KG1 (cell line): Measurements from ENCODE around the gene CLHC1.

Experiments used
- DNase-seq: peaks from one replicate; lab custom pipeline; 2025; lab: John Stamatoyannopoulos, UW

Gene CLHC1

DNA sequence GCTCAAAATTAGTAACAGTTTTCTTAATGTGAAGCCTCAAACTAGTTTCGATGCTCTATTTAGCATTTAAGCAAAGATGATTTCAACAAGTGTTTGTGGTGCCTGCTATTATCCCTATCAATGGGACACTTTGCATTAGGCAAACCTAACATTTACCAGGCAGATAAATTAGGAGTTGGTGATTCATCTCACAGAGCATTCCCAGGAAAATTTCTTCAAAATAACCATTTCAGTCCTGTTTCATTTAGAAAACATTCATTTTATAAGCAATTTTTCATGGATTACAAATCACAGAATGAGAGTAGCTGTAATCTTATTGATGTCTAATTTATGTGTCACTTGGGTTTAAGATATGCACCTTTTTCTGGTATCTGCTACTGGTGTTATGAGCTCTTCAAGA lies 62.7 kb downstream of the CLHC1 start:
- no peak for DNase-seq

DNA sequence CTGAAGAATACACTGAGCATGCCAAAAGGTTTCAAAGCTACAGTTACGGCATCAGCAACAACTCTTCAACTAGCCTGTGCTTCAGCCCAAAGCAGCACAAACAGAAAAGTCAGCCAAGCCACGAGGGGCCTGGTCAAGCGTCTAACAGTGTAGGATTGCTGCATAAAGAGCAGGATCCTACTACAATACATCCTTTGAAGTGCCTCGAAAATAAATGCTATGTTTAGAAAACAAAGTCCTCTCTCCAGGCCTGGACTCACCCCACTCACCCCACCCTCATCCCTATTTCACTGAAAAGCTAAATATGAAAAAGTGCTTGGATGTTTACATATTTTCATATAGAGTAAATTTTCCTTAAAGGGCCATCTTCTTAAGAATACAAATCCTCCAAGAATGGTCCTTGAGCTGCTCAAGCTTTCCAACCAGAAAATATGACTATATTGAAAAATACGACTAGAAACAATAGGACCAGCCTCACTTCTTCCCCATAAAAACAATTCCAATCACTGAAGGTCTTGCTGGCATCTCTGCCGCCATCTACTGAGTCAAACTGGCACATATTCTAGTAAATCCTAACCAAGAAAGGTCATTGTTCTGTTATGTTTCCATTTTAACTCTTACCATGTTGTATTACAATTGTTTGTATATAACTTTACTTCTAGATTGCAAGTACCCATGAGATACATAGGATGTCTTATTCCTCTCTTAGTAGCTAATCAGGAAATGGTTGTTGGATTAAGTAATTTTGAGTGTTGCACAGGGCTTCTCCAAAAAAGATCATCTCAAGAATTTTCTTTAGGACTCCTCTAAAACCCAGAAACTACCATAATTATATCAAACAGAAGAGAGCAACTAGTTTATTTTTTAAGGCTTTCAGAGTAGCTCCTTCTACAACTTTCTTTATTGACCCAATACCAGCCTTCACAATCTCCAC lies 63.6 kb downstream of the CLHC1 start:
- peak; percentile 9 for DNase-seq

DNA sequence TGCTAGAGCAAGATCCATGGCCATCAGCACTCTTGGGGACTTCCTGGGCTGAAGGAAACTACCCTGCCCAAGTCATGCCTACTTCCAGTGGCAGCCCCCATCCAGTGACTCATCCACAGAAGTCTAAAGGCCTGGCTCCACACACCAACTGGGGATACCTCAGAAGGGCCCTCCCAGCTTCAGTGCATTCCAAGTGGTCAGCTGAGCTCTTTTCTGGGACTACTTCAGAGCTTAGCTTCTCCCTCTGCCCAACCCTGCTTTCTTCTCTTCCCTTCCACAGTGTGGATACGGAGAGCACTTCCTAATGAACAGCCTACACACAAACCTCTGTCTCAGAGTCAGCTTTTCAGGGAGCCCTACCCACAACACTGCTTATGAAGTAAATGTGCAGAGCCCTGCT lies 66.5 kb downstream of the CLHC1 start:
- no peak for DNase-seq

DNA sequence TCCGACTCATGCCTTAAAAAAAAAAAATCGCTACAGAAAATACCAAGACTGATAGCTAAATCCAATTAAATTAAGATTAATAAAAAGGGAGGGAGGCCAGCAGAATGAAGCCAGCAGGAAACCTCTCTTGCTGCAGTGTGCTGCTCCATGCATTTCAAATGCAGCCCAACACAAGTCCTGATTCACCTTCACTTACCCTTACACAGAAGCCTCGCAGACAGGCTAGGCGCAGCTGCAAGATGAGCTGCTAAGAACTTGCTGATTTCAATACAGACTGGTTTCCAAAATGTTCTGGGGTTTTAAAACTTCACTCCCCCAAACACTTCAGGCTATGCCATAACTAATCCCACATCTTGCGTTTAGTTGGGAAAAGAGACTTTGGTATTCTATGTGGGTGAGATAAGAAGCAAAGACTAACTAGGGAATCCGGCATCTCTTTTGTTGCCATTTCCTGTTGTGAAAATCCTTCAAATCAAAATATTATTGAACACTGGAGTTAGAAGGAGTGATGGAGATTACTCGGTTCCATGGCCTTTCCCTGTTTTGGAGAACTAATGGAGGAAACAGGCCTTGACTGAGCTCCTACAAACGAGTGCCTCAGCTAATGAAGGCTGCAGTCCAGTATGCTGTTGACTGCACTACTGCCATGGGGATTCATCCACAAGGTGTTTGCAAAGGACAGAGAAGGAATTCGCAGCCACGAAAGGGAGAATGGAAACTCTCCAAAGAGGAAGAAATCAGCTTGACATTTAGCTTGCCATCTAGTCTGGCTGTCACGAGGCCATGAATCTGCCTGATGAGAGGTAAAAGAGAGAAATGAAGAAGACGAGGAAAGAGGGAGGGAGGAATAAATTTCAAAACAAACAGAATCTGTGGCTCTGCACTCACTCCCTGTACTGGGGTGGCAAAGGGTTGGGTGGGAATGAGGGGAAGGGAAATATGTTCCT lies 67.3 kb downstream of the CLHC1 start:
- DNase-seq = no peak

GRCh38 chr2:55163941-55164390 lies 68.1 kb downstream of the CLHC1 start:
- DNase-seq = no peak

DNA sequence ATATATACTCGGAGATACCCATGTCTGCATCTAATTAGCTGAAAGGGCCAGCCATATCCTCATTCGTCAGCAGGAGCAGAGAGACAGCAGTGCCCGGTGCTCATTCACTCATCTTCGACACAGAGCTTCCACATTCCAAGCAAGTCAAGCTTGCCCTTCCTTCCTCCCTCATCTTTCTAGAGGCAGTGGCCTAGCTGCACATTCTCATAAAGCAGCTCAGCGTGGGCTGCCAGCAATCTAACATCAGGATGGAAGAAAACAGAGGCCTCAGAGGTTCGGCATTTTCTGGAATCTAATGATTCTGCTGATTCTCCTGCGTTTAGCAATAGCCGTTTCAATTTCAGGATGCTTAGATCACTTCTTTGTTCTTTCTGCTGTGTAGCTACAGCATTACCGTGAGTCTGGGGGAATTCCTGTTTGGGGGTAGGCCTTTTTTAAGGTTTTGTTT lies 68.8 kb downstream of the CLHC1 start:
- no peak for DNase-seq

GRCh38 chr2:55162284-55163006 lies 69.6 kb downstream of the CLHC1 start:
- DNase-seq = no peak

- no peak for DNase-seq
Measured at GRCh38 chr2:55161295-55162210, 70.5 kb downstream of the CLHC1 start.

DNA sequence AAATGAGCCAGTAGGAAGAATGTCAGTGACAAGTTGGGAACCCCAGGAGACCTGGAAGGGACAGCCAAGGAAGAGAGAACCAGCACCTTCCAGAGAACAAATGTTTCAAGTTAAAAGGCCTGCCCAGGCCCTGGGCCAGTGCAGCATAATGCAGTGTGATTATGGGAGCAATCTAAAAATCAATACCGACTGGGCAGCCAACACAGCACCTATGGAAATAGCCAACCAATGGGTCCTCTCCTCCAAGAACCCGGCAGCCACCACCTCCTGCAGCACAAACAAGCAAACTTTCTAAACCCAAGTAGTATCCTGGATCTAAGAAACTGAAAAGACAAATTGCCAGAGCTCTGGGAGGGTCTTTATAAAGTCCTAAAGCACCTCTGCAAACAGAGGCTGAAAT lies 71.7 kb downstream of the CLHC1 start:
- no peak for DNase-seq

GRCh38 chr2:55159752-55160151 lies 72.3 kb downstream of the CLHC1 start:
- no peak for DNase-seq

GRCh38 chr2:55159037-55159651 lies 72.9 kb downstream of the CLHC1 start:
- DNase-seq = no peak

DNA sequence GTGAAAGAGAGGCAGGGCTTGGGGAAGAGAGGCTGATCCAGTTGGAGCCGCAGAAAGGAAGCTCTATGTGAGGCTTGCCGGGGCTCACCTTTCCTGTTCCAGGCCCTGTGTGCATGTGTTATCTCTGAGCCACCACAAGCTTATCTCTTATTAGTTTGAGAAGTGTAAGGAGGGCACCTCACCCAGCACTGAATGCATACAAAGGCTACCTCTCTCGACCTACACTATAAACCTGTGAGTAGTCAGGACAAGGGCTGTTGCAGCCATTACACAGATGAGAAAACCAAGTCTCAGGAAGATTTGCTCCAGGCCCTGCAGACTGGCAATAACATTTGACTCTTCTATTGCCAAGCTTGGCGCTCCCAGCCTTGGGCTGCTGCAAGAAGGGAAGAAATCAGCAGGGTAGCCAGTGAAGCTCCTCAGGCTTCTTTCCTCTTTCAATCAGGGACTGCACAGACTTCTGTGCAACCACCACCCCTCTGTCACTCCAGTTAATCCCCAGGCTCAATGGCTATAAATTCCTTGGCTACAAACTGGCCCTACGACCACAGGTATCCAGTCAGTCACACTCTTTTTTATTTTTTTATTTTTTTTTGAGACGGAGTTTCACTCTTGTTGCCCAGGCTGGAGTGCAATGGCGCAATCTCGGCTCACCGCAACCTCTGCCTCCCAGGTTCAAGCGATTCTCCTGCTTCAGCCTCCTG lies 73.8 kb downstream of the CLHC1 start:
- no peak for DNase-seq

DNA sequence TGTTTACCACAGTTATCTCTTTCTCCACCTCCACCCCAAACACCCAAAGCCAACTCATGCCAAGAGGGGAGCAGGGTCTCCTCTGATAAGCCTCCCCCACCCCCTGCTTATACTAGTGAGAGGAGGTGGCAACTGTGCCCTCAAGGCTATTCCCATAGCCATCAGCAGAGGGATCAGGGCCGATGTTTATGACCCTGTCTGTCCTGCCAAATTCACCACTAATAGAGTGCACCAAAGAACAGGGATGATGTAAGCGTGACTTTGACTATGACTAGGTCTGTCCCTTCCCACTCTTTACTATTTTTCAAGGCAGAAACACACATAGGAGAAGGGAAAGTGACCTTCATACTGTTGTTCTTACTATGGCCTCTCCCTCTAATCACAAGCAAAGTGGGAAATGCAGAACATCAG lies 74.6 kb downstream of the CLHC1 start:
- no peak for DNase-seq

- DNase-seq = no peak
Measured at GRCh38 chr2:55156984-55157383, 75.1 kb downstream of the CLHC1 start.

DNA sequence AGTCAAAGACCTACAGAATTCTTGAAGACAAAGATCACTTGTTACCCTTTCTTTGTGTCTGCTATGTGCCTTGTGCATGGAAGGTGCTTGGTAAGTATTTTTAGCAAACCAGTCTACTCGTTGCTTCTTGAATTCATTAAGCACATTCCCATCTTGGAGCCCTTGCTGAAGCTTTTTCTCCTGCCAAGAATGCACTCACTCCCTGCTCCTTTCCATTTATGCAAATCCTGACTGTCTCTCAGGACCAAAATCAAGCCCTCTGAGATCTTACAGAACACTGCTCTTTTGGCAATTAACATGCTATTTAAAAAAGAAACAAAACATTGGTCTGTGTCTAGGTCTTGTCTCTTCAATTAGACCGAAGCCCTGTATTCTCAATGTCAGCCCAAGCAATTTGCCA lies 75.8 kb downstream of the CLHC1 start:
- DNase-seq = no peak

- no peak for DNase-seq
Measured at GRCh38 chr2:55155764-55156281, 76.3 kb downstream of the CLHC1 start.

- no peak for DNase-seq
Measured at GRCh38 chr2:55155206-55155605, 76.9 kb downstream of the CLHC1 start.

DNA sequence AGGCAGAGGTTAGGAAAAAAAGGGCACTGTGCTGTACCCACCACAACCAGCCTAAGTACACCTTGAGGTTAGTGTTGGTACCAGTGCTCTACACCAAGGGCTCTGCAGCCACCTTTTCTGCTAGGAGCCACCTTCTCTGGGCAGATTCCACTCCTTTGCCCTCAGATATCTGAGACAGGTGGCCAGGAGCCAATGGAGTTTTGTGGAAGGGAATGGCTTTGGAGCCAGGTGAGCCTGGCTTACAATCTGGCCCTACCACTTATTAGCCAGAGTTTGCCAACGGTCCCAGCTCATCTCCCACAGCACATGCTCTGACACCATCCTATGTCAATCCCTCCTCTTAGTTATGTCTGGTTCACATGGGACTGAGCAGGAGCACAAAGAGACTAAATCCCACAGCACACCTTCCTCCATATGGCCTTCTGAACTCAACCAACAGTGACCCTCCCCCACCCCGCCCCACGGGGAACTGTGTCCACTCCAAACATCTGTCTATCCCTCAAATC lies 77.5 kb downstream of the CLHC1 start:
- no peak for DNase-seq

- DNase-seq = no peak
Measured at GRCh38 chr2:55153584-55154299, 78.4 kb downstream of the CLHC1 start.
